Measurements from ENCODE around the gene C1orf174.

The C1orf174 gene

DNA sequence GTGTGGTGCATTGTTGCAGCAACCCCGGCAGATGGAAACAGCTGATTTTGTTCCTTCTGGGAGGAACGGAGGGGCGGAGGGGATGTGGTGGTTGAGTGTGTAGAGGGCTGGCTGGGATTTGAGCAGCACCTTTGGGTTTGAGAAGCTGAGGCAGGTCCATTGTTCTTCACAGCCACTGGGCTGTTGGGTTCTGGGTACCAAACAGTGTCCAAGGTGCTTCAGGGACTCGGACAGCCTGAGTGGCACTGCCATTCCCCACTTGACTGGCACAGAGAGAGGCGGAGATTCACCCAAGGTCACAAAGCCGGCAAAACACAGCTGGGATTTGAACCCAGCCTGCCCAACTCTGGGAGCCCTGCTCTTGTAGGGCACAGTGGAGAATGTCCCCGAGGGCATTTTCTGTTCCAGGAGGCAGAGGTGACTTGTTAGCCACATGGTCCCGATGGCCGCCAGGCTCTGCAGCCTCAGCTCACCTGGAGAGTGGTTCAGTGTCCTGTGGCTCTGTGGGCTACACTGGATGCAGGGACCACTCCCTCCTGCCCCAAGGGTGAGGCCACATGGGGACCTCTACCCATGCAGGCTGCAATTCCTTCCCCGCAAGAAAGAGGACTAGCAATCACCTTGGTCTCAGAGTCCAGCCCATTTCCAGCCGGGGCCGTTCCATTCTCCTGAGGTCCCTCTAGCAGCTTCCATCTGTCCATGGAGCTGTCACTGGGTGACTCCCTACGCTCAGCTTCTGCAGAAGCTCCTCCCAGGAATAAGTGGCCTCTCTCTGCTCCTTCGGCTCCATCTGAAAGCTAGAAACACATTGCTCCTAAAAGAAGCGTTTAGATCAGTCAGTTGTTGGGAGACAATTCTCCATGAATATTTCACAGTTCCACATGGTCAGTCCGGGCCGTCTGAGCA is 31.2 kb upstream of the C1orf174 start:
- Mint-ChIP-seq H3K9me3 (no peaks in the 10 kb centered on the region), H3K27ac (no peak overlapping the region), H3K4me3 (no peak overlapping the region), H3K4me1 (no peaks in the 10 kb centered on the region), H3K36me3 (no peaks in the 10 kb centered on the region), H3K27me3 (peaks cover 8% of the 10 kb centered on the region)

DNA sequence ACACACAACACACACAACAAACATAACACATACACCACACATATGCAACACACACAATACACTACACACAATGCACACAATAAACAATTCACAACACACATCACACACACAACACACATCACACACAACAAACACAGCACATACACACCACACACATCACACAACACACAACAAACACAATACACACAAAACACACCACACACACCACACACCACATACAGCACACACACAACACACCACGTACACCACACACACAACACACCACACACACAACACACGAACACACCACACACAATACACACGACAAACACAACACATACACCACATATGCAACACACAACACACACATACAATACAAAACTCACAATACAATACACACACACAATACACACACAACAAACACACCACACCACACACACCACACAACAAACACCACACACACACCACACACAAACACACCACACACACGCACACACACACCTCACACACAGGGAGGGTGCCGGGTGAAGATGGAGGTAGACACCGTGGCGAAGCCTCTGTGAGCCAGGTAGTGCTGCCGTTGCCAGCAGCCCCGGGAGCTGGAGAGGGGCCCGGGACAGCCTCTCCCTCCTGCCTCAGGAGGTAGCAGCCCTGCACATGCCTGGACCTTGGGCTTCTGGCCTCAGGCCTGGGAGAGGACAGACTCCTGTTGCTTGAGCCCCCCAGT is 30.4 kb upstream of the C1orf174 start:
- H3K27ac Mint-ChIP-seq, result peak overlapping the region; percentile 53
- H3K36me3 Mint-ChIP-seq, result no peaks in the 10 kb centered on the region
- H3K27me3 Mint-ChIP-seq, result peaks cover 6% of the 10 kb centered on the region
- H3K4me3 Mint-ChIP-seq, result no peak overlapping the region
- no peaks in the 10 kb centered on the region for H3K9me3 Mint-ChIP-seq
- no peaks in the 10 kb centered on the region for H3K4me1 Mint-ChIP-seq

DNA sequence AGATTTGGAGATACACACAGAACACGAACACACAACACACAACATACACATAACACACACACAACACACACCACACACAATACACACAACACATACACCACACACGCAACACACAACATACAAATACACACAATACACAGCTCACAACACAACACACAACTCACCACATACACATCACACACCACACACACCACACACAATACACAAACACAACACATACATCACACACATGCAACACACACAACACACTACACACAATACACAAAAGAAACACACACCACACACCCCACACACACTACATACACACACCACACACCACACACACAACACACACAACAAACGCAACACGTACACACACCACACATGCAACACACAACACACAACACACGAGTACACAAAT is 29.1 kb upstream of the C1orf174 start:
- Mint-ChIP-seq H3K27me3 (no peaks in the 10 kb centered on the region), H3K4me3 (no peak overlapping the region), H3K36me3 (no peaks in the 10 kb centered on the region), H3K9me3 (no peaks in the 10 kb centered on the region), H3K4me1 (no peaks in the 10 kb centered on the region), H3K27ac (no peak overlapping the region)

DNA sequence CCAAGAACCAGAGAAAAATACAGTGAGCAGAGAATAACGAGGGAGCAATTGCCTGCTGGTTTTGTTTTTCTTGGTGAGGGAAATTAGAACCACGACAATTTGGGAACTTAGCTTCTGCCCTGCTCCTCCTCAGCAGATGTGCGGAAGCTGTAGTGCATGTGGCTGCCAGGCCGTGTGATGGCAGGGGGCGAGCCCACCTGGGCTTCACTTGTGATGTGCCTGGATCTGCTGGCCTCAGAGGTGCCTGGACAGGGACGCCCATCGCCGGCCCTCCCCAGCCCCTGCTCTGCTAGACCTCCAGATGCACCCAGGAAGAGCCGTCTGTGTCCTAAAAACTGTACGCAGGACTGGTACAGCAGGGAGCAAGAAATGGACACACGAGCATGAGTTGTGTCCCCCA is 28.5 kb upstream of the C1orf174 start:
- no peaks in the 10 kb centered on the region for H3K9me3 Mint-ChIP-seq
- H3K27ac Mint-ChIP-seq, result no peak overlapping the region
- no peaks in the 10 kb centered on the region for H3K36me3 Mint-ChIP-seq
- no peaks in the 10 kb centered on the region for H3K4me1 Mint-ChIP-seq
- H3K27me3 Mint-ChIP-seq, result no peaks in the 10 kb centered on the region
- H3K4me3 Mint-ChIP-seq, result no peak overlapping the region

DNA sequence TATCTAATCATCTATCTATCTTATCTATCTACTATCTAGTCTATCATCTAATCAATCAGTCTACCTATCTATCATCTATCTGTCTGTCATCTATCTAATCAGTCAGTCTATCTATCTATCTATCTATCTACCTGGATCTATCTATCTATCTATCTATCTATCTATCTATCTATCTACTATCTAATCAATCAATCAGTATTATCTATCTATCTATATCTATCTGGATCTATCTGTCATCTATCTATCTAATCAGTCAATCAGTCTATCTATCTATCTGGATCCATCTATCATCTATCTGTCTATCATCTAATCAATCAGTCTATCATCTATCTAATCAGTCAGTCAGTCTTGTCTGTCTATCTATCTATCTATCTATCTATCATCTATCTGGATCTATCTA is 26.9 kb upstream of the C1orf174 start:
- Mint-ChIP-seq H3K27me3 (no peaks in the 10 kb centered on the region), H3K4me1 (peaks cover 5% of the 10 kb centered on the region), H3K36me3 (no peaks in the 10 kb centered on the region), H3K9me3 (no peaks in the 10 kb centered on the region), H3K27ac (no peak overlapping the region), H3K4me3 (no peak overlapping the region)

DNA sequence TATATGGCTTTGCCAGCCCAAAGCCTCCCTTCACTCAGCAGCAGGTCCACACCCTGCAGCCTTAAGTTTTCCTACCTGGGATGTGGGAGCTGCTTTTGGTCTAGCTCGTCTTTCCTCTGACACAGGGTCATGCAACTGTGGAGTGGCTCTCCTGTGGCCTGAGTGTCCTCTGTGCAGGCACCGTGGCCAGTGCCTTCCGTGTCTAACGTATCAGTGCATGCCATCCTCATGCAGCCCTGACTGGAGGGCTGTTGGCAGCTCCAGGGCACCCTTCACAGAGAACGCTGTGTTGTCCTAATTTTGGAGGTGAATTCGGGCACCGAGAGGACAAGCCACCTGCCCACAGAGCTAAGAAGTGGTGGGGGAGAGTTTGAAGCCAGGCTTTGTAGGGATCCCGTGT is 25.7 kb upstream of the C1orf174 start:
- no peaks in the 10 kb centered on the region for H3K9me3 Mint-ChIP-seq
- H3K36me3 Mint-ChIP-seq, result no peaks in the 10 kb centered on the region
- H3K4me3 Mint-ChIP-seq, result no peak overlapping the region
- H3K27me3 Mint-ChIP-seq, result no peaks in the 10 kb centered on the region
- H3K27ac Mint-ChIP-seq, result no peak overlapping the region
- H3K4me1 Mint-ChIP-seq, result peaks cover 5% of the 10 kb centered on the region

DNA sequence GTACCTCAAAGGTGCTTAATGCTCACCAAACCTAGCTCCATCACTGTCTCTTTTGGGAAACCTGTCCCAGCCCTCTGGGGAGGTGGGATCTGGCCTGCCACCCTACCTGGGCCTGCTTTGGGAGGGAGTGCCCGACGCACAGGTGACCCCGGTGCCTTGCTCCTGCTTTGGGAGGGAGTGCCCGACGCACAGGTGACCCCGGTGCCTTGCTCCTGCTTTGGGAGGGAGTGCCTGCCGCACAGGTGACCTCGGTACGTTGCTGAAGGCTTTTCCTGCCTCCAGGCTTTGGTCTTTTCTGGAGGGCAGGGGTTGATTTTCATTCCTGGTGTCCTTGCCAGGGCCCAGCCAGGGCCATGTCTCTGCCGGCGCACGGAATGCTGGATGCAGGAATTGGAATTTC is 25.2 kb upstream of the C1orf174 start:
- no peaks in the 10 kb centered on the region for H3K36me3 Mint-ChIP-seq
- no peaks in the 10 kb centered on the region for H3K9me3 Mint-ChIP-seq
- no peak overlapping the region for H3K27ac Mint-ChIP-seq
- H3K27me3 Mint-ChIP-seq, result no peaks in the 10 kb centered on the region
- no peak overlapping the region for H3K4me3 Mint-ChIP-seq
- peaks cover 5% of the 10 kb centered on the region for H3K4me1 Mint-ChIP-seq

DNA sequence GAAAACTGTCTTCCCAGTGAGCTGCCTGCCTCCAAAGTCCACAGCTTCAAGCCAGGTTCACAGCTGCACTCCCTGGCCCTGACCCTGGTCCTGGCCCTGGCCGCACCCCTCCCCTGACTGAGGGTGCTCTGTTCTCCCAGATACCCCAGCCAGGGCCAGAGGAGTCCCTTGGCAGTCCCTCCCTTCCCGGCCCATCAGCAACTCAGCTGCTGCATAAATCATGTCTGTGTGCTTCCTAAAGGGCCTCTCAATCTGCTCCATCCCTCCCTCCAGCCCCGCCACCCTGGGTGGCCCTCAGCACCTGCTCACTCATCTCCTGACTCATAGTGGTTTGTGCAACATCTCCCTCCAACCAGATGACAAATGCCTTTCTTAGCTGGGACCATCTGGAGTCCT is 24.8 kb upstream of the C1orf174 start:
- H3K4me3 Mint-ChIP-seq, result no peak overlapping the region
- H3K27me3 Mint-ChIP-seq, result no peaks in the 10 kb centered on the region
- no peak overlapping the region for H3K27ac Mint-ChIP-seq
- no peaks in the 10 kb centered on the region for H3K9me3 Mint-ChIP-seq
- no peaks in the 10 kb centered on the region for H3K36me3 Mint-ChIP-seq
- H3K4me1 Mint-ChIP-seq, result peaks cover 5% of the 10 kb centered on the region

DNA sequence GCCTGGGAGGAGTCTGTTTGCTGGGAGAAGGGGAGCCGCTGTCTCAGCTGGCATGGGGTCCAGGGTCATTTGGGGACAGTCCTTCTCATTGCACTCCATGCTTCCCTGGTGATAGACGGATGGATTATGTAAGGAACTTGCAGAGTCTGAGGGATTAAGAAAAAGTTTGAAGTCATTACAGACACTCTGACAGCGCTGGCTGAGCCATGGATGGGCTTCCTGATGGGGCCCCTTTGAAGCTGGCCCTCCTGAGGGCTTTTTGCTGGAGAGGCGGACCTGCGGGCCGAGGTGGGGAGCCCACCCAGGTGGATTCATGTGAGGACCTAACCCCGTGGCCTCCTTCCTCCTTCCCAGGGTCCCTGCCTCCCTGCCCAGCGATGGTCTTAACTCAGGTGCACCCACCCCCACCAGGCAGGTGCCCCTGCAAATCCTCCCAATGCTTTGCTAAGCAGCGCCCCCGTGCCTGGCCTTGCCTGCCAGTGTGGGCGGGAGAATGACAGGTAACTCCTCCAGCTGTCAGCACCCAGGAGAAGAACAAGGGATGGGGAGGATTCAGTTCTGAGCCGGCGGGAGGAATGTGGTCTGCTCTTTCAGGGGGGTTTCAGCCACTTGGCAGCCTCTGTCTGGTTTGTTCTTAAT is 24.2 kb upstream of the C1orf174 start:
- no peak overlapping the region for H3K27ac Mint-ChIP-seq
- H3K36me3 Mint-ChIP-seq, result no peaks in the 10 kb centered on the region

DNA sequence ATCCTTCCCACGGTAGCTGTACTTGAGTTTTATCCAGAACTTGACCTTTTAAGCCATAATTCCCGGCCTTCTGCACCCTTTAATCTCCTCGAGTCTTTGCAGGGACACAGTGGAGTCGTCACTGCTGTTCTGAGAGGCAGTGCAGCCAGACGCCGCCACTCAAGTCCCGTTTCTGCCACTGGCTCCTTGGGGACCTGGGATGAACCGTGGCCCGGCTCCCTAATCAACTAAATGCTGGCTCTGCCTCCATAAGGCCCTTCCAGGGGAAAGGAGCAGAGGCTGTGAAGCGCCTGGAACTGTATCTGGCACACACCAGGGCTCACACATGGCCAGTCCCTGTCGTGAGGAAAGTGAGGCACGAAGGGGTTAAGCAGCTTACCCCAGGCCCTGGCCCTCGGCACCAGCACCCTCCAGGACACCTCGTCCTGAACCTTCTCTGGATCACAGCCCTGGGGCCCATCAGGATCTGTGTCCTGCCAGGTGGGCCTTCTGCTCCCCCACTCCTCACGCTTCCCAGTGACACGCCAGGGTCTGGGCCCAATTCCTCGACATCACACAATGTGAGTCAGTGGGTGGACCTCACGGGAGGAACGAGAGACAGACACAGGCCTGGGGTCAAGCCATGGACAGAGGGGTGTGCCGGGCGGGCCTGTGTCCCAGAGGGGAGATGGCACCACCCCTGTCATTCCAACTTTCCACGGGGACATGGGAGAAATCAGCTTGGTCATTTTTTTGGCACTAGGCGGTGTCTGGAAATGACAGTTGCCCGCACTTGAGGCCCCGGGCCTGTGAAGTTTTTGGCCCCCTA is 23.5 kb upstream of the C1orf174 start:
- Mint-ChIP-seq H3K36me3 (no peaks in the 10 kb centered on the region), H3K27me3 (no peaks in the 10 kb centered on the region), H3K4me3 (no peak overlapping the region), H3K4me1 (peaks cover 5% of the 10 kb centered on the region), H3K27ac (no peak overlapping the region), H3K9me3 (no peaks in the 10 kb centered on the region)

More for the DNA sequence above, 24.2 kb upstream of the C1orf174 start:
- Mint-ChIP-seq H3K27me3 (no peaks in the 10 kb centered on the region), H3K9me3 (no peaks in the 10 kb centered on the region), H3K4me3 (no peak overlapping the region), H3K4me1 (peaks cover 5% of the 10 kb centered on the region)

DNA sequence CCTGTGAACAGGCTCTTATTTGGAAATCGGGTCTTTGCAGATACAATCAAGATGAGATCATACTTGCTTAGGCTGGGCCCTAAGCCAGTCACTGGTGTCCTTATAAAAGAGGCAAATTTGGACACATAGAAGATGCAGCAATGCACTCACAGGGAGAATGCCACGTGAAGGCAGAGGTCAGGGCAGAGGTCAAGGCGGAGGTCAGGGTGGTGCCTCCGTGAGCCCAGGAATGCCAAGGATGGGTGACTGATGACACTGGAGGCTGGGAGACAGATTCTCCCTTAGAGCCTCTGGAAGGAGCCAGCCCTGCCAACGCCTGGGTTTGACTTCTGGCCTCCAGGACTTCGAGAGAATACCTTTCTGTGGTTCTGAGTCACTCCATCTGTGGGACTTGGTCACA is 22.8 kb upstream of the C1orf174 start:
- Mint-ChIP-seq H3K9me3 (no peaks in the 10 kb centered on the region), H3K27ac (no peak overlapping the region), H3K36me3 (no peaks in the 10 kb centered on the region), H3K4me3 (no peak overlapping the region), H3K4me1 (peaks cover 5% of the 10 kb centered on the region), H3K27me3 (no peaks in the 10 kb centered on the region)

DNA sequence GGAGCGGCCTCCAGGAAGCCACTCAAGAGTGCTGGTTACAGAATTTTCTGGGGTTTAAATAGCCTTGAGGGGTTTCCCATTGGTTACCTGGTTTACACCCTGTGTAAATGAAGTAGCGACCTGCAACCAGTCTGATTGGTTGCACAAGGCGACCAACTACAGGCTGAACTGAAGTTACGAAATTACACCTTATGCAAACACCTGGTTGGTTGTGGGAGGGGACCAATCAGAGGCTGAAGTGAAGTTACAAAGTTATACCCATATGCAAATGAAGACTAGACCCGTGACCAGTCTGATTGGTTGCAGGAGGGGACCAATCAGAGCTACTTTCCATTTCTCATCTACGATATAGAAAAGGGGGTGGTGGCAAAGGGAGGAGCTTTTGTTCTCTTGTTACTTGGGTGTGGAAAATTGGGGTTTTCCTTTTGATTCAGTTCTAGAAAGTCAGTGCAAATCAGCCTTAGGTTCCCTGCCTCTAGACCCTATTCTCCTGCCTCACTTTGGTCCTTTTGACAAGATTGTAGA is 22.2 kb upstream of the C1orf174 start:
- H3K4me1 Mint-ChIP-seq, result peaks cover 5% of the 10 kb centered on the region
- H3K27me3 Mint-ChIP-seq, result no peaks in the 10 kb centered on the region
- H3K9me3 Mint-ChIP-seq, result no peaks in the 10 kb centered on the region

DNA sequence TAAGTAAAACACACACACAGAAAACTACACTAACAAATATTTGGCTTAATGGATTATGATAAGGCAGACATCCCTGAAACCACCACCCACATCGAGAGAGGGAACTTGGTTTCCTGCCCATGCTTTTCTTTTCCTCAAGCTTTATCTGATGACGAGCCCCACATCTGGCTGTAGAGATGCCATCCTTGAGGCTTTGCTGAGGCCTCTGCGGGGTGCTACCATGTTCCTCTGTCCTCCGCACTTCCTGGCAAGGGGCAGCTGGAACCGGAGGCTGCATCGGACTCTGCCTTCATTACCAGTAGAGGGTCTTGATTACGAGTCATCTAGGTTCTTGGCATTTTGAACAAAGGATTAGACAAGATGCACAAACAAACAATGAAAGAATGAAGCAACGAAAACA is 21.7 kb upstream of the C1orf174 start:
- H3K27ac Mint-ChIP-seq, result no peak overlapping the region
- H3K4me1 Mint-ChIP-seq, result peaks cover 5% of the 10 kb centered on the region
- H3K9me3 Mint-ChIP-seq, result no peaks in the 10 kb centered on the region
- H3K36me3 Mint-ChIP-seq, result no peaks in the 10 kb centered on the region
- H3K4me3 Mint-ChIP-seq, result no peak overlapping the region
- no peaks in the 10 kb centered on the region for H3K27me3 Mint-ChIP-seq

More for the DNA sequence above, 22.2 kb upstream of the C1orf174 start:
- H3K27ac Mint-ChIP-seq, result no peak overlapping the region
- no peak overlapping the region for H3K4me3 Mint-ChIP-seq
- no peaks in the 10 kb centered on the region for H3K36me3 Mint-ChIP-seq

DNA sequence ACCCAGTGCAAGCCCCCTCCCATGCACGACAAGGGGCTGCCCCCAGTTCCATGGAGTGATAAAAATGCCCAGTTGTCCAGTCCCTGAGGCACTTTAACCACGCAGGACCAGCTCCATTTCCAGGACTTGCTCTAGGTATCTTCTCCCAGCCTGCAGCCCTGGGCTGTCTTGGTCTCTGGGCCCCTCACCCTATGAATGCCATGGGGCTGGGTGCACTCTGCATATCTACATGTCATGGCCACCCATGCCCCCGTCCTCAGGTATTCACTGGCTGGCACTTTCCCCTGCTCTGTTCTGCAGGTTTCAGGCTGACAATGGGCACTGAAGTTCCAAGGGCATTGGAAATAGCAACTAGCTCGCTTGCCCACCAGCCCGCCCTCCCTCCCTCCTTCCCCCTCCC is 19.6 kb upstream of the C1orf174 start:
- no peak overlapping the region for H3K27ac Mint-ChIP-seq
- no peaks in the 10 kb centered on the region for H3K36me3 Mint-ChIP-seq
- no peaks in the 10 kb centered on the region for H3K9me3 Mint-ChIP-seq
- H3K27me3 Mint-ChIP-seq, result no peaks in the 10 kb centered on the region
- no peak overlapping the region for H3K4me3 Mint-ChIP-seq
- H3K4me1 Mint-ChIP-seq, result peaks cover 5% of the 10 kb centered on the region

DNA sequence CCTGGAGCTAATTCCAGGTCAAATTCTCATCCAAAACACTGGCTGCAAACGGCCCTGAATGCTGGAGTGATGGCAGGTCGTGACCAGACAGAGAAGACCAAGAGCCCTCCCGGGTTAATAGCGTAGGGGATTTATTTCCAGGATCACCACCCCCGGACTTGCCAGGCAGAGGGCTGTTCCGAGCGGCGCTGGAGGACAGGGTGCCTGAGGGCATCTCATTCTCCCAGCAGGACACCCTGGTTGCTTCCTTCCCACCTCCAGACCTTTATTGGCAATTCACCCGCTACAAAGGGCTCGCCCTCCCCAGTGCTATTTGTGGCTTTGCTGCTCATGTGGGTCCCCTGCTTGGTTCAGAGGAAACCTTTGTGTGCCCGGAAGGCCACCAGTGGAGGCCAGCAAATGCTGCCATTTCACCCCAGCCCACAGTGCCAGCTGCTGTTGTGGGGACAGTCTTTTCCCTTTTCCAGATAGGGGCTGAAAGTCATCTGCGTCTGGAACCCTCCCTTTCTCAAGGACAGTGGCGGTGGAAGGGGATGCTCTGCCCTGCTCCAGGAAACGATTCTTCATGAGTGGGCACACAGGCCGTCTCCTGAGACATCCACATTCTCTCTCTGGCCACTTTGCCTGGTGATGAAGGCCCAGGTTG is 19.0 kb upstream of the C1orf174 start:
- H3K36me3 Mint-ChIP-seq, result no peaks in the 10 kb centered on the region
- H3K4me1 Mint-ChIP-seq, result peaks cover 5% of the 10 kb centered on the region
- H3K9me3 Mint-ChIP-seq, result no peaks in the 10 kb centered on the region
- H3K27me3 Mint-ChIP-seq, result no peaks in the 10 kb centered on the region
- no peak overlapping the region for H3K27ac Mint-ChIP-seq
- H3K4me3 Mint-ChIP-seq, result no peak overlapping the region

All from activated naive CD4-positive, alpha-beta T cell treated with anti-CD3 and anti-CD28 coated beads, Interleukin-2, amount 50 U/mL, for 24 hours (primary cell).